Testis (tissue), 3 donors: ENCODE data around the gene GRID2. TPM values are rescaled to one million over a fixed set of nuclear protein-coding genes. Genes with fewer than 3 reads are reported as not detected.

Experiments
- DNase-seq: peaks from one replicate; pipeline ENCODE4 v3.0.0-alpha.2; 2019
- H3K27ac ChIP-seq, 2 donors: fragments of 200-600 bp; sonication (generic); one replicate each; pipeline ENCODE4 v1.5.1; 2019
- H3K27me3 ChIP-seq: fragments of 200-600 bp; sonication (generic); one replicate; pipeline ENCODE4 v1.5.1; 2019
- H3K36me3 ChIP-seq: fragments of 200-600 bp; sonication (generic); one replicate; pipeline ENCODE4 v1.5.1; 2017; ENCODE audit warnings: low read depth; ENCODE audit errors: missing control alignments
- H3K4me1 ChIP-seq: fragments of 200-600 bp; sonication (generic); one replicate; pipeline ENCODE4 v1.5.1; 2019
- H3K4me3 ChIP-seq, 2 donors: fragments of 200-600 bp; sonication (generic); one replicate each; pipeline ENCODE4 v1.5.1; 2017 to 2019
- H3K9me3 ChIP-seq: fragments of 200-600 bp; sonication (generic); one replicate; pipeline ENCODE4 v1.5.1; 2017
- CTCF ChIP-seq, 3 experiments: fragments of 450-650 bp in 2 of 3; fragments of 200-600 bp in 1 of 3; sonication (generic) in 1 of 3; IDR thresholded peaks; one replicate each; pipeline ENCODE4 v1.5.1; 2016 to 2019; ENCODE audit warnings: antibody characterized with exemption in 3 of 3, mild to moderate bottlenecking in 2 of 3, moderate library complexity in 1 of 3
- POLR2A ChIP-seq: fragments of 450-650 bp; IDR thresholded peaks from one replicate; pipeline ENCODE4 v1.6.1; 2017; ENCODE audit warnings: antibody characterized with exemption, mild to moderate bottlenecking, moderate library complexity
- WGBS, 2 donors: methylation state at CpG; one replicate each; pipeline ENCODE4 v1.1.5; 2018; 5-methylcytosine and 5-hydroxymethylcytosine counted together
- intact Hi-C: fragments of 100-400 bp; cut with DNase I; formaldehyde crosslinking; loops from one replicate; pipeline ENCODE4 v1.15.1; 2023; ENCODE audit warnings: low total_unique reads
- polyA plus RNA-seq: library from polyadenylated mRNA; stranded (reverse); fragments of 350-450 nt; fragmentation: Illumina TruSeq; extraction: RNeasy Lipid Tissue Mini Kit (QIAGEN cat#74804); gene quantifications from one replicate; pipeline ENCODE4 v1.2.3, GENCODE V29; 2014; ENCODE audit warnings: low read depth, low replicate concordance; ENCODE audit not compliant: insufficient read depth
- total RNA-seq, 2 donors: library from RNA; depleted of rRNA; stranded (reverse); fragments of >200 nt; gene quantifications; one replicate each; pipeline ENCODE4 v1.2.3, GENCODE V29; 2016

The GRID2 gene
- total and polyA plus RNA-seq, 3 donors from 2014 or later, result 27.1 to 34.6 (median 32.7) TPM

GRCh38 chr4:93018243-93018642 is 714.5 kb downstream of the GRID2 start:
- DNase-seq, result no peak
- no peak overlapping the region for H3K4me3 ChIP-seq
- WGBS, 2 donors, result 71 to 75% methylated on average over 2 of the region's 2 CpGs
- no peak overlapping the region for H3K27ac ChIP-seq
- H3K4me1 ChIP-seq, result no peaks in the 10 kb centered on the region
- no peaks in the 10 kb centered on the region for H3K36me3 ChIP-seq
- no peaks in the 10 kb centered on the region for H3K27me3 ChIP-seq
- no peak for TF ChIP-seq CTCF (IDR thresholded peaks at IDR 0.05)
- TF ChIP-seq POLR2A, result no peak
- no peaks in the 10 kb centered on the region for H3K9me3 ChIP-seq
- intact Hi-C loops, result no loop called here

- Histone ChIP-seq H3K4me3 (no peak overlapping the region), H3K9me3 (no peaks in the 10 kb centered on the region), H3K36me3 (no peaks in the 10 kb centered on the region), H3K4me1 (no peaks in the 10 kb centered on the region), H3K27ac (no peak overlapping the region), H3K27me3 (no peaks in the 10 kb centered on the region)
- TF ChIP-seq POLR2A (no peak), CTCF (IDR thresholded peaks at IDR 0.05) (no peak)
- no peak for DNase-seq
- intact Hi-C loops, result no loop called here
Measured at GRCh38 chr4:93018806-93019205, 715.0 kb downstream of the GRID2 start.

GRCh38 chr4:93029769-93030168 is 726.0 kb downstream of the GRID2 start:
- WGBS, 2 donors, result 59 to 73% methylated on average over 1 of the region's 1 CpG
- DNase-seq, result no peak
- no peaks in the 10 kb centered on the region for H3K9me3 ChIP-seq
- no peak overlapping the region for H3K4me3 ChIP-seq
- H3K36me3 ChIP-seq, result no peaks in the 10 kb centered on the region
- no peaks in the 10 kb centered on the region for H3K4me1 ChIP-seq
- H3K27me3 ChIP-seq, result no peaks in the 10 kb centered on the region
- intact Hi-C loops, result no loop called here
- TF ChIP-seq POLR2A, result no peak
- no peak for TF ChIP-seq CTCF (IDR thresholded peaks at IDR 0.05)
- no peak overlapping the region for H3K27ac ChIP-seq

- Histone ChIP-seq H3K9me3 (no peaks in the 10 kb centered on the region), H3K27me3 (no peaks in the 10 kb centered on the region), H3K4me3 (no peak overlapping the region), H3K36me3 (no peaks in the 10 kb centered on the region), H3K27ac (no peak overlapping the region), H3K4me1 (no peaks in the 10 kb centered on the region)
- 92 to 94% methylated on average over 3 of the region's 3 CpGs for WGBS, 2 donors
- TF ChIP-seq POLR2A (no peak), CTCF (IDR thresholded peaks at IDR 0.05) (no peak)
- intact Hi-C loops, result no loop called here
- no peak for DNase-seq
Measured at GRCh38 chr4:93030670-93031069, 726.9 kb downstream of the GRID2 start.

- intact Hi-C loops, result no loop called here
- no peak for DNase-seq
- TF ChIP-seq CTCF (IDR thresholded peaks at IDR 0.05) (no peak), POLR2A (no peak)
- Histone ChIP-seq H3K27ac (no peak overlapping the region), H3K36me3 (no peaks in the 10 kb centered on the region), H3K4me1 (no peaks in the 10 kb centered on the region), H3K9me3 (no peaks in the 10 kb centered on the region), H3K27me3 (no peaks in the 10 kb centered on the region), H3K4me3 (no peak overlapping the region)
- 67% methylated on average over 2 of the region's 2 CpGs for WGBS, 2 donors
Measured at GRCh38 chr4:93031431-93032098, 727.8 kb downstream of the GRID2 start.
